Measurements from ENCODE around the gene DPM1. TPM values are rescaled to one million over a fixed set of nuclear protein-coding genes. Genes with fewer than 3 reads are reported as not detected.

DPM1 gene
- total RNA-seq, 1 donor from 2014 or later, result 41.8 TPM

DNA sequence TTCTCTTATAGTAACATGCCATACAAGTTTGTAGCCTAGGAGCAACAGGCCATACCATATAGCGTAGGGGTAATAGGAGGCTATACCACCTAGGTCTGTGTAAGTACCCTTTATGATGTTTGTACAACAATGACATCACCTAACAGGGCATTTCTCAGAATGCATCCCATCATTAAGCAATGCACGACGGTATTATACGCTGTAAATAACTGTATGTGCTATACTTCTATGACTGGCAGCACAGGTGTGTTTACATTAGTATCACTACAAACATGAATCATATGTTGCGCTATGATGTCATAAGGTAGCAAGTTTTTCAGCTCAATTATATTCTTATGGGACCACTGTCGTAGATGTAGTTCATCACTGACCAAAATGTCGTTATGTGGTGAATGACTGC lies 58.1 kb downstream of the DPM1 start:
- DNase-seq (ENCODE audit: low spot score), result no peak

DNA sequence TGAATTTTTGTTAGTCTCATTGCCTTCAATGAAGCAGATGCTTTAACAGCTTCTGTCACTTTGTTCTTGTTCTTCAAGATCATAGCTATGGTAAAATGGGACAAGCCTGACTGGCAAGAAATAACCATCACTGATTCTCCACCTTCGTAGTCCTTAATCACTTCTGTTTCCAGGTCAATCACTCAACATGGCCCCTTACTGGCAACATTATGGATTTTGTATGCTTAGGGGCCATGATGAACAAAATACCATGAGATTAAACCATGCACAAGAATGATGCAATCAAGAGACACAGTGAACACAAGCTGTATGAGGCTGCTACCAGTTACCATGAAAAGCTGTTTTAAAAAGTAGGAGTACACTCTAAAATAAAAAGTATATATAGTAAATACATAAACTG lies 59.9 kb downstream of the DPM1 start:
- no peak for DNase-seq (ENCODE audit: low spot score)

GRCh38 chr20:50895111-50895830 lies 63.1 kb downstream of the DPM1 start:
- peak; percentile 31 for DNase-seq (ENCODE audit: low spot score)

GRCh38 chr20:50893620-50894019 lies 64.7 kb downstream of the DPM1 start:
- DNase-seq (ENCODE audit: low spot score), result peak; percentile 24

GRCh38 chr20:50892394-50892793 lies 65.9 kb downstream of the DPM1 start:
- peak; percentile 9 for DNase-seq (ENCODE audit: low spot score)

GRCh38 chr20:50891138-50891537 lies 67.2 kb downstream of the DPM1 start:
- peak; percentile 35 for DNase-seq (ENCODE audit: low spot score)

DNA sequence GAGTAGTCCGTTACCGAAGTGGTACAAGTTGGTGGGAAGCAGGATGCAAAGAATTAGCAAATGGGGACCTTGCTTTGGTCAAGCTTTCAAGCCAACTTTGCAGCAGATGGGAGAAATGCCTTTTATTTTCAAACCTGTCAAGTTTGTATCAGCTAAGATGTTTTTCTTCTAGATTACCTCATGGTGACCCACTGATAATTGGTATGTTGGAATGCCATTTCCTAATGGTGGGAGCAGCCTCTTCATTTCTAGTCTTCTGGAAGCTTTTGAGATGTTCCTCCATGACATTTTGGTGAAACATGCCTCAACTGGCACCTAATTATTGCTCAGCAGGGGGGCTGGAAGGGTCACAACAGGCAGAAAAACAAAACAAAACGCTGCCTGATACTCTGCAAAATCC lies 70.8 kb downstream of the DPM1 start:
- DNase-seq (ENCODE audit: low spot score), result no peak

- no peak for DNase-seq (ENCODE audit: low spot score)
These were observed 72.0 kb downstream of the DPM1 start for GRCh38 chr20:50886184-50886790.

DNA sequence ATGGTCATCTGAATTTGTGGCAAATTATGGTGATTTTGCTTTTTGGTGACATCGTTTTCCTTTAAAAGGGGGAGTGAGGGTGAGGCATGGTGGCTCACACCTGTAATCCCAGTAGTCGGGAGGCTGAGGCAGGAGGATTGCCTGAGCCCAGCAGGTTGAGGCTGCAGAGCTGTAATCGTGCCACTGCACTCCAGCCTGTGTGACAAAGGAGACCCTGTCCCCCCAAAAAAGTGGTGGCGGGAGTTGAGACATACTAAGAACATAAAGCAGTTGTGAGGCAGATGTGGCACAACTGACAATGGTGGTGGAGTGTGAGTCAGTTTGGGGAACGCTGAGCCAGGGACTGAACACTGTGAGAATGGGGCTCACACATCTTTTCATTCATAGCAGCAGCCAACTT lies 72.6 kb downstream of the DPM1 start:
- no peak for DNase-seq (ENCODE audit: low spot score)

DNA sequence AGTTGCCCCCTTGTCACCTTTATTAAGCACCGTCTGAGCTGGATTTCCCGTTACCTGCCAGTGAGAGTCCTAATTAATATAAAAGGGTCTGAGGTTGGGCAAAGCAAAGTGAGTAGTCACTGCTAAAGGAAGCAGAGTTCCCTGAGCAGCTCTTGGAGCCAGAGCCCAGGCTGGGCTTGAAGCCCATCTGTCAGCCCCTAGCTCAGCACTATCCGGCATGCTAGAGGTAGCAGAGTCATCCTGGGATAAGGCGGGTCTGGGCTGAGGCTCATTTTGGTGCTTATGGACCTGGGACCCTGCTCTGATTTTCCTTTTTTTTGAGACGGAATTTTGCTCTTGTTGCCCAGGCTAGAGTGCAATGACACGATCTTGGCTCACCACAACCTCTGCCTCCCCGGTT lies 73.3 kb downstream of the DPM1 start:
- DNase-seq (ENCODE audit: low spot score), result no peak

Other genes with a start within 250 kb of the DPM1 start
- gene PARD6B, start 227.0 kb downstream of the DPM1 start, total RNA-seq, result 27.0 TPM
- 12.2 TPM for gene BCAS4, start 163.5 kb downstream of the DPM1 start, total RNA-seq
- 127 TPM for gene ADNP, start 27.1 kb downstream of the DPM1 start, total RNA-seq
- gene MOCS3, start 286 bp upstream of the DPM1 start, total RNA-seq, result 6.5 TPM
- gene KCNG1, start 64.6 kb upstream of the DPM1 start, total RNA-seq, result 22.4 TPM